ENCODE measurements around the gene HIBADH. TPM values are rescaled to one million over a fixed set of nuclear protein-coding genes. Genes with fewer than 3 reads are reported as not detected.

Gene HIBADH
- polyA plus RNA-seq, 1 donor (not counting 4 experiments of a cell fraction or from before 2014, with no cell fraction given): 42.6 TPM

DNA sequence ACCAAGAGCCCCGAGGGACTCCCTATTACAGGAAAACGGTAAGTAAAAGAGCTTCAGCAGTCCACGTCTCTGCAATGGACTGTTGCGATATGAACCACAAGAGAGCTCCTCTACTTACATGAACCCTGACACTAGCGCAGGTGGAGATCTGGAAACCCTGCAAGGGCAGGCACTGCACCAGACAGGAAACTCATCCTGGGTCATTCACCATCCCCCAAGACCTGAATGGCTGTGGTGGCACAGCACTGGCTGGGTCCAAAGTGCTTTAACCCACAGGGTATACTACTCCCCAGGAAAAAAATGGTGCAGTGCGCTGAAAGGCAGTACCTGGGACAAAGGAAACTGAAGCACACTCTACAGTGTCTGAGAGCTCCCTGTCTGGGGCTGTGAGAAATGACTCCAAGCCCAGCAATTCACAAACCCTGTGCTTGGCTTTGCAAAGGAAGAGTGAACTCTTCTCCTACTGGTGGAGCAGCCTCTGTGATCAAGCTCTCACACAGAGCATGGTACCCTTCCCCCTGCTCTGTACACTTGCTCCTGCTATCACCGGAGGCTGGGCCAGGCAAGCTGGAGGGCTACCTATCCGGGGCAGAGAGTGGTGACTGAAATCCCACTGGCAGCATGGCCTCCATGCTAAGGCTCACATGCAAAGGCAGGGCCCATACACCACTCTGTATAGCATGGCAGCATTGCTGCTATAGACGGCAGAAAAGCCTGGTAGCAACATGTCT is 44.9 kb downstream of the HIBADH start:
- Histone ChIP-seq H3K9ac (ENCODE audit: control insufficient read depth, extremely low read depth, insufficient read depth, low read length) (no peak overlapping the region), H3K4me1 (ENCODE audit: control insufficient read depth, extremely low read depth, insufficient read depth, low read length) (no peaks in the 10 kb centered on the region), H3K4me2 (ENCODE audit: control insufficient read depth, extremely low read depth, insufficient read depth, low read depth, low read length) (no peak overlapping the region), H3K27me3 (ENCODE audit: control insufficient read depth, extremely low read depth, insufficient read depth, low read length) (no peaks in the 10 kb centered on the region), H2AFZ (ENCODE audit: control insufficient read depth, low read length) (no peak overlapping the region), H3K79me2 (ENCODE audit: control insufficient read depth, insufficient read depth, low read length) (peaks cover 2% of the 10 kb centered on the region), H3K27ac (ENCODE audit: control insufficient read depth, insufficient read depth, low read length) (no peak overlapping the region), H3K9me1 (ENCODE audit: control insufficient read depth, extremely low read depth, insufficient read depth, low read length) (no peaks in the 10 kb centered on the region), H3K4me3 (ENCODE audit: control insufficient read depth in 2 of 3, extremely low read depth in 1 of 3, insufficient read depth in 2 of 3, low read depth in 1 of 3, low read length in 3 of 3) (no peak overlapping the region), H4K20me1 (ENCODE audit: control insufficient read depth, extremely low read depth, insufficient read depth, low read length) (no peaks in the 10 kb centered on the region), H3K36me3 (ENCODE audit: control insufficient read depth in 2 of 2, extremely low read depth in 1 of 2, insufficient read depth in 2 of 2, low read length in 2 of 2) (no peaks in the 10 kb centered on the region), H3K9me3 (ENCODE audit: control insufficient read depth, low read depth, low read length) (no peaks in the 10 kb centered on the region)
- FAIRE-seq: no peak
- no peak for DNase-seq (ENCODE audit: low read depth, low spot score)
- dilution Hi-C loops (cut with MboI; ENCODE audit: extremely low pct_ligation_motif_present, low sequenced_read_pairs): no loop called here
- no peak for TF ChIP-seq EZH2 (IDR thresholded peaks at IDR 0.05; ENCODE audit: low read length)
- TF ChIP-seq, protein P1, sequence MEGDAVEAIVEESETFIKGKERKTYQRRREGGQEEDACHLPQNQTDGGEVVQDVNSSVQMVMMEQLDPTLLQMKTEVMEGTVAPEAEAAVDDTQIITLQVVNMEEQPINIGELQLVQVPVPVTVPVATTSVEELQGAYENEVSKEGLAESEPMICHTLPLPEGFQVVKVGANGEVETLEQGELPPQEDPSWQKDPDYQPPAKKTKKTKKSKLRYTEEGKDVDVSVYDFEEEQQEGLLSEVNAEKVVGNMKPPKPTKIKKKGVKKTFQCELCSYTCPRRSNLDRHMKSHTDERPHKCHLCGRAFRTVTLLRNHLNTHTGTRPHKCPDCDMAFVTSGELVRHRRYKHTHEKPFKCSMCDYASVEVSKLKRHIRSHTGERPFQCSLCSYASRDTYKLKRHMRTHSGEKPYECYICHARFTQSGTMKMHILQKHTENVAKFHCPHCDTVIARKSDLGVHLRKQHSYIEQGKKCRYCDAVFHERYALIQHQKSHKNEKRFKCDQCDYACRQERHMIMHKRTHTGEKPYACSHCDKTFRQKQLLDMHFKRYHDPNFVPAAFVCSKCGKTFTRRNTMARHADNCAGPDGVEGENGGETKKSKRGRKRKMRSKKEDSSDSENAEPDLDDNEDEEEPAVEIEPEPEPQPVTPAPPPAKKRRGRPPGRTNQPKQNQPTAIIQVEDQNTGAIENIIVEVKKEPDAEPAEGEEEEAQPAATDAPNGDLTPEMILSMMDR (optimal IDR thresholded peaks at IDR 0.05 in 1 of 3, IDR thresholded peaks at IDR 0.05 in 1 of 3, conservative IDR thresholded peaks at IDR 0.05 in 1 of 3; ENCODE audit: extremely low read depth in 1 of 3, insufficient read depth in 2 of 3, low read length in 3 of 3): no peak

DNA sequence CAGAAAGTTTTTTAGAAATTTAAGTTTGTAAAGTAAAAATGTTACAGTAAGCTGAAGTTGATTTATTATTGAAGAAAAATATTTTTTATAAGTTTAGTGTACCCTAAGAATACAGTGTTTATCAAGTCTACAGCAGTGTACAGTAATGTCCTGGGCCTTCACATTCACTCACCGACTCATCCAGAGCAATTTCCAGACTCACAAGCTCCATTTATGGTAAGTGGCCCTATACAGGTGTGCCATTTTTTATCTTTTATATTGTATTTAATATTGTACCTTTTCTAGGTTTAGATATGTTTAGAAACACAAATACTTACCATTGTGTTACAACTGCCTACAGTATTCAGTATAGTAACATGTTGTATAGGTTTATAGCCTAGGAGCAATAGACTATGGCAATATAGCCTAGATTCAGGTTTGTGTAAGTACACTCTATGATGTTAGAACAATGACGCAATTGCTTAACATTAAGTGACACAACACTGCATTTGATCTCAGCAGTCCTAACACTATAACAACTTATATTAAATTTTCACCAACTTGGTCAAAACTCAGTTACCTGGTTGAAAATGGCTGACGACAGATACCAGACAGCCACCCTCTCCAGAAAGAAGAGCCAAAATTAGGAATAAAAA is 45.7 kb downstream of the HIBADH start:
- no peaks in the 10 kb centered on the region for H3K4me1 ChIP-seq (ENCODE audit: control insufficient read depth, extremely low read depth, insufficient read depth, low read length)
- no peaks in the 10 kb centered on the region for H3K9me3 ChIP-seq (ENCODE audit: control insufficient read depth, low read depth, low read length)
- H3K4me2 ChIP-seq (ENCODE audit: control insufficient read depth, extremely low read depth, insufficient read depth, low read depth, low read length): no peak overlapping the region
- no peaks in the 10 kb centered on the region for H3K9me1 ChIP-seq (ENCODE audit: control insufficient read depth, extremely low read depth, insufficient read depth, low read length)
- dilution Hi-C loops (cut with MboI; ENCODE audit: extremely low pct_ligation_motif_present, low sequenced_read_pairs): no loop called here
- peaks cover 2% of the 10 kb centered on the region for H3K79me2 ChIP-seq (ENCODE audit: control insufficient read depth, insufficient read depth, low read length)
- no peak overlapping the region for H2AFZ ChIP-seq (ENCODE audit: control insufficient read depth, low read length)
- no peaks in the 10 kb centered on the region for H3K36me3 ChIP-seq (ENCODE audit: control insufficient read depth in 2 of 2, extremely low read depth in 1 of 2, insufficient read depth in 2 of 2, low read length in 2 of 2)
- H3K4me3 ChIP-seq (ENCODE audit: control insufficient read depth in 2 of 3, extremely low read depth in 1 of 3, insufficient read depth in 2 of 3, low read depth in 1 of 3, low read length in 3 of 3): no peak overlapping the region
- DNase-seq (ENCODE audit: low read depth, low spot score): no peak
- no peak for TF ChIP-seq EZH2 (IDR thresholded peaks at IDR 0.05; ENCODE audit: low read length)
- TF ChIP-seq, protein P1 (optimal IDR thresholded peaks at IDR 0.05 in 1 of 3, IDR thresholded peaks at IDR 0.05 in 1 of 3, conservative IDR thresholded peaks at IDR 0.05 in 1 of 3; ENCODE audit: extremely low read depth in 1 of 3, insufficient read depth in 2 of 3, low read length in 3 of 3): no peak
- H3K27me3 ChIP-seq (ENCODE audit: control insufficient read depth, extremely low read depth, insufficient read depth, low read length): no peaks in the 10 kb centered on the region
- peak; percentile 26 for FAIRE-seq
- no peaks in the 10 kb centered on the region for H4K20me1 ChIP-seq (ENCODE audit: control insufficient read depth, extremely low read depth, insufficient read depth, low read length)
- no peak overlapping the region for H3K9ac ChIP-seq (ENCODE audit: control insufficient read depth, extremely low read depth, insufficient read depth, low read length)
- H3K27ac ChIP-seq (ENCODE audit: control insufficient read depth, insufficient read depth, low read length): no peak overlapping the region
